ENCODE measurements around the gene EFTUD2. TPM values are rescaled to one million over a fixed set of nuclear protein-coding genes. Genes with fewer than 3 reads are reported as not detected.
"Not testable (repeated sequence)": the region's sequence is repeated elsewhere in the genome, so short reads cannot be mapped to it uniquely, and the experiment has no call there.

The EFTUD2 gene
- total and polyA plus RNA-seq, 7 experiments from 2014 or later = 53.1 to 157 (median 106) TPM

GRCh38 chr17:44812263-44812662 lies 87.0 kb downstream of the EFTUD2 start:
- Mint-ChIP-seq H3K27ac (no peak overlapping the region), H3K4me1 (no peaks in the 10 kb centered on the region), H3K4me3 (no peak overlapping the region), H3K27me3 (peaks cover 0 to 14% (median 10%) of the 10 kb centered on the region in 5 donors), H3K9me3 (no peaks in the 10 kb centered on the region), H3K36me3 (no peaks in the 10 kb centered on the region)
- Histone ChIP-seq H3K4me3 (ENCODE audit: low read length) (no peak overlapping the region), H3K27ac (ENCODE audit: low read depth, low read length) (no peak overlapping the region), H3K27me3 (ENCODE audit: control insufficient read depth in 2 of 2, insufficient read depth in 2 of 2, low read length in 2 of 2) (no peaks in the 10 kb centered on the region), H3K4me1 (ENCODE audit: control insufficient read depth in 2 of 2, insufficient read depth in 2 of 2, low read length in 2 of 2) (no peaks in the 10 kb centered on the region), H3K9me3 (ENCODE audit: control insufficient read depth in 2 of 3, low read length in 3 of 3) (no peaks in the 10 kb centered on the region), H3K36me3 (ENCODE audit: control insufficient read depth in 2 of 3, insufficient read depth in 3 of 3, low read length in 3 of 3) (no peaks in the 10 kb centered on the region)
- intact Hi-C loops (cut with micrococcal nuclease) = no loop called here
- DNase-seq = no peak
- ChIA-PET CTCF (interaction anchor here (0.6 to 0.7 kb wide), 2 partner anchors 93 to 852 kb away, joined by 3 to 5 read pairs; no protein-coding TSS in a partner anchor), POLR2A (no interaction called here)
- ATAC-seq = no peak

- H3K27ac Mint-ChIP-seq; H3K36me3 ChIP-seq (ENCODE audit: control insufficient read depth in 2 of 3, insufficient read depth in 3 of 3, low read length in 3 of 3); intact Hi-C loops (cut with micrococcal nuclease); H3K4me3 Mint-ChIP-seq; CTCF ChIA-PET; H3K4me1 ChIP-seq (ENCODE audit: control insufficient read depth in 2 of 2, insufficient read depth in 2 of 2, low read length in 2 of 2); DNase-seq; H3K9me3 Mint-ChIP-seq; H3K4me1 Mint-ChIP-seq; H3K27ac ChIP-seq (ENCODE audit: low read depth, low read length); H3K4me3 ChIP-seq (ENCODE audit: low read length); H3K27me3 ChIP-seq (ENCODE audit: control insufficient read depth in 2 of 2, insufficient read depth in 2 of 2, low read length in 2 of 2); H3K36me3 Mint-ChIP-seq; ATAC-seq; H3K9me3 ChIP-seq (ENCODE audit: control insufficient read depth in 2 of 3, low read length in 3 of 3): not testable (repeated sequence)
- POLR2A ChIA-PET = interaction anchor here (0.5 to 1.1 kb wide), 4 partner anchors 23 to 603 kb away, joined by 3 to 5 read pairs (median 4); no protein-coding TSS in a partner anchor
- H3K27me3 Mint-ChIP-seq = peaks cover 4 to 25% (median 20%) of the 10 kb centered on the region in 5 donors
These were observed 90.4 kb downstream of the EFTUD2 start for GRCh38 chr17:44808656-44809388.

- no peaks in the 10 kb centered on the region for H3K4me1 Mint-ChIP-seq
- no peak overlapping the region for H3K27ac ChIP-seq (ENCODE audit: low read depth, low read length)
- no peak overlapping the region for H3K4me3 ChIP-seq (ENCODE audit: low read length)
- ChIA-PET POLR2A (interaction anchor here (0.8 kb wide), 1 partner anchor 602 kb away, joined by 3 read pairs; no protein-coding TSS in a partner anchor), CTCF (no interaction called here)
- H3K9me3 ChIP-seq (ENCODE audit: control insufficient read depth in 2 of 3, low read length in 3 of 3) = no peaks in the 10 kb centered on the region
- H3K27ac Mint-ChIP-seq = no peak overlapping the region
- intact Hi-C loops (cut with micrococcal nuclease) = no loop called here
- H3K36me3 Mint-ChIP-seq = no peaks in the 10 kb centered on the region
- H3K36me3 ChIP-seq (ENCODE audit: control insufficient read depth in 2 of 3, insufficient read depth in 3 of 3, low read length in 3 of 3) = no peaks in the 10 kb centered on the region
- no peak overlapping the region for H3K4me3 Mint-ChIP-seq
- no peak for DNase-seq
- H3K4me1 ChIP-seq (ENCODE audit: control insufficient read depth in 2 of 2, insufficient read depth in 2 of 2, low read length in 2 of 2) = no peaks in the 10 kb centered on the region
- no peaks in the 10 kb centered on the region for H3K9me3 Mint-ChIP-seq
- no peaks in the 10 kb centered on the region for H3K27me3 ChIP-seq (ENCODE audit: control insufficient read depth in 2 of 2, insufficient read depth in 2 of 2, low read length in 2 of 2)
- no peak for ATAC-seq
- H3K27me3 Mint-ChIP-seq = peaks cover 4 to 22% (median 21%) of the 10 kb centered on the region in 5 donors
These were observed 91.1 kb downstream of the EFTUD2 start for GRCh38 chr17:44808156-44808555.

GRCh38 chr17:44807817-44808155 lies 91.5 kb downstream of the EFTUD2 start:
- DNase-seq = no peak
- Histone ChIP-seq H3K4me1 (ENCODE audit: control insufficient read depth in 2 of 2, insufficient read depth in 2 of 2, low read length in 2 of 2) (no peaks in the 10 kb centered on the region), H3K4me3 (ENCODE audit: low read length) (no peak overlapping the region), H3K27me3 (ENCODE audit: control insufficient read depth in 2 of 2, insufficient read depth in 2 of 2, low read length in 2 of 2) (no peaks in the 10 kb centered on the region), H3K27ac (ENCODE audit: low read depth, low read length) (no peak overlapping the region), H3K9me3 (ENCODE audit: control insufficient read depth in 2 of 3, low read length in 3 of 3) (no peaks in the 10 kb centered on the region), H3K36me3 (ENCODE audit: control insufficient read depth in 2 of 3, insufficient read depth in 3 of 3, low read length in 3 of 3) (no peaks in the 10 kb centered on the region)
- Mint-ChIP-seq H3K36me3 (no peaks in the 10 kb centered on the region), H3K27me3 (peaks cover 4 to 21% (median 19%) of the 10 kb centered on the region in 5 donors), H3K27ac (no peak overlapping the region), H3K4me3 (no peak overlapping the region), H3K4me1 (no peaks in the 10 kb centered on the region), H3K9me3 (no peaks in the 10 kb centered on the region)
- intact Hi-C loops (cut with micrococcal nuclease) = no loop called here
- CTCF ChIA-PET = no interaction called here
- ATAC-seq = no peak
- POLR2A ChIA-PET = interaction anchor here (0.8 kb wide), 1 partner anchor 602 kb away, joined by 3 read pairs; no protein-coding TSS in a partner anchor

GRCh38 chr17:44807093-44807816 lies 92.0 kb downstream of the EFTUD2 start:
- no peaks in the 10 kb centered on the region for H3K9me3 Mint-ChIP-seq
- ATAC-seq (no peak), DNase-seq (no peak)
- ChIA-PET POLR2A (no interaction called here), CTCF (no interaction called here)
- Histone ChIP-seq H3K36me3 (ENCODE audit: control insufficient read depth in 2 of 3, insufficient read depth in 3 of 3, low read length in 3 of 3) (no peaks in the 10 kb centered on the region), H3K4me3 (ENCODE audit: low read length) (no peak overlapping the region), H3K4me1 (ENCODE audit: control insufficient read depth in 2 of 2, insufficient read depth in 2 of 2, low read length in 2 of 2) (no peaks in the 10 kb centered on the region), H3K27ac (ENCODE audit: low read depth, low read length) (no peak overlapping the region), H3K9me3 (ENCODE audit: control insufficient read depth in 2 of 3, low read length in 3 of 3) (no peaks in the 10 kb centered on the region), H3K27me3 (ENCODE audit: control insufficient read depth in 2 of 2, insufficient read depth in 2 of 2, low read length in 2 of 2) (no peaks in the 10 kb centered on the region)
- intact Hi-C loops (cut with micrococcal nuclease) = no loop called here
- H3K4me3 Mint-ChIP-seq = no peak overlapping the region
- H3K27me3 Mint-ChIP-seq = peaks cover 4 to 22% (median 18%) of the 10 kb centered on the region in 5 donors
- no peaks in the 10 kb centered on the region for H3K36me3 Mint-ChIP-seq
- no peak overlapping the region for H3K27ac Mint-ChIP-seq
- no peaks in the 10 kb centered on the region for H3K4me1 Mint-ChIP-seq

- ChIA-PET CTCF (no interaction called here), POLR2A (no interaction called here)
- H3K9me3 Mint-ChIP-seq = no peaks in the 10 kb centered on the region
- no peaks in the 10 kb centered on the region for H3K4me1 ChIP-seq (ENCODE audit: control insufficient read depth in 2 of 2, insufficient read depth in 2 of 2, low read length in 2 of 2)
- DNase-seq = no peak
- H3K36me3 ChIP-seq (ENCODE audit: control insufficient read depth in 2 of 3, insufficient read depth in 3 of 3, low read length in 3 of 3) = no peaks in the 10 kb centered on the region
- no peaks in the 10 kb centered on the region for H3K36me3 Mint-ChIP-seq
- H3K27me3 Mint-ChIP-seq = peaks cover 4 to 26% (median 18%) of the 10 kb centered on the region in 5 donors
- no peak overlapping the region for H3K4me3 Mint-ChIP-seq
- H3K9me3 ChIP-seq (ENCODE audit: control insufficient read depth in 2 of 3, low read length in 3 of 3) = no peaks in the 10 kb centered on the region
- H3K4me3 ChIP-seq (ENCODE audit: low read length) = no peak overlapping the region
- H3K27ac Mint-ChIP-seq = no peak overlapping the region
- intact Hi-C loops (cut with micrococcal nuclease) = no loop called here
- H3K27ac ChIP-seq (ENCODE audit: low read depth, low read length) = no peak overlapping the region
- no peak for ATAC-seq
- no peaks in the 10 kb centered on the region for H3K27me3 ChIP-seq (ENCODE audit: control insufficient read depth in 2 of 2, insufficient read depth in 2 of 2, low read length in 2 of 2)
- no peaks in the 10 kb centered on the region for H3K4me1 Mint-ChIP-seq
These were observed 94.7 kb downstream of the EFTUD2 start for GRCh38 chr17:44804302-44805089.

All from naive thymus-derived CD4-positive, alpha-beta T cell (primary cell).